Superior temporal gyrus (tissue), 1 donor: ENCODE data around the gene INHBC.
A peak's percentile ranks its signal among the peaks of the same experiment; 100 is the strongest.

Experiments used
- DNase-seq: peaks from one replicate; pipeline ENCODE4 v3.0.0-alpha.2; 2016; ENCODE audit errors: extremely low spot score

INHBC gene

DNA sequence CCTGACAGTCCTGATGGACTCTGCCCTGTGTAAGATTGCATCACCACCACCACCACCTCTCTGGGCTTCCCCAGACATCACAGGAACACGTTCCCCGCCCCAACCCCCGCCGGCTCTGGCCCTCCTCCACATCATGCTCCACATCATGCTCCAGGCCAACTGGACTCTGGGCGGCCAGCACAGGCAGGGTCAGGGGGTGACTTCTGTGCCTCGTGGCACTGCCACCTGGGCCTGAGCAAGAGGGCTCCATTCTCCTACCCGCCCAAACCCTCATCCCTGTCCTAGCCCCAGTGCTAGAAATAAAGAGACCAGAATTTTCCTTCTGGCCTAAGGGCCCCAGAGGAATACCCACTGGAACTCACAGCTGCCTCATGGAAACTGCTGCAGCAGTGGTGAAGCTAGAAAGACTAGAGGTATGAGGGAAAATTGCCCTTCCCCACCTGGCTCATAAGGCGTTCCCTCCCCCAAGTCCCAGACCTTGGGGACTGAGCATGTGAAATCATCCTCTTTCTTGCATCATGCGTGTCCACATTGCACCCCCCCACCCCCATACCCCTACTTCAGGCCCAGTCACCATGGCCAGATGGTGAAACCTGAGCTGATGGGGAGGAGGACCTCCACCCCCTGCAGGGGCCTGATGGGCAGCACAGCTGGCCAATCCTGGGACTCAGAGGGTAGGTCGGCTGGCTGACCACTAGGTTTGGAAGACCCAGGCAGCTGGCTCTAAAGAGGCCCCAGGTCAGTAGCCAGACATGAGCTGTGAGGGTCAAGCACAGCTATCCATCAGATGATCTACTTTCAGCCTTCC, 20.2 kb downstream of the INHBC start, which contains the start of gene INHBE:
Gene INHBE (plus strand): TSS at position 742 of the 808 bp plus-strand sequence. CDS start 230 bp downstream, outside the sequence.
- DNase-seq, result no peak

GRCh38 chr12:57455374-57456144, 21.0 kb downstream of the INHBC start:
- DNase-seq, result no peak

DNA sequence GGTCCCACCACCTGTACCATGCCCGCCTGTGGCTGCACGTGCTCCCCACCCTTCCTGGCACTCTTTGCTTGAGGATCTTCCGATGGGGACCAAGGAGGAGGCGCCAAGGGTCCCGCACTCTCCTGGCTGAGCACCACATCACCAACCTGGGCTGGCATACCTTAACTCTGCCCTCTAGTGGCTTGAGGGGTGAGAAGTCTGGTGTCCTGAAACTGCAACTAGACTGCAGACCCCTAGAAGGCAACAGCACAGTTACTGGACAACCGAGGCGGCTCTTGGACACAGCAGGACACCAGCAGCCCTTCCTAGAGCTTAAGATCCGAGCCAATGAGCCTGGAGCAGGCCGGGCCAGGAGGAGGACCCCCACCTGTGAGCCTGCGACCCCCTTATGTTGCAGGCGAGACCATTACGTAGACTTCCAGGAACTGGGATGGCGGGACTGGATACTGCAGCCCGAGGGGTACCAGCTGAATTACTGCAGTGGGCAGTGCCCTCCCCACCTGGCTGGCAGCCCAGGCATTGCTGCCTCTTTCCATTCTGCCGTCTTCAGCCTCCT, 21.6 kb downstream of the INHBC start:
- peak; percentile 48 for DNase-seq

- DNase-seq, result no peak
Measured at GRCh38 chr12:57456737-57457490, 22.3 kb downstream of the INHBC start.

GRCh38 chr12:57458665-57459054, 24.1 kb downstream of the INHBC start:
- DNase-seq, result no peak

- DNase-seq, result peak; percentile 97
Measured at GRCh38 chr12:57459055-57459749, 24.6 kb downstream of the INHBC start.

DNA sequence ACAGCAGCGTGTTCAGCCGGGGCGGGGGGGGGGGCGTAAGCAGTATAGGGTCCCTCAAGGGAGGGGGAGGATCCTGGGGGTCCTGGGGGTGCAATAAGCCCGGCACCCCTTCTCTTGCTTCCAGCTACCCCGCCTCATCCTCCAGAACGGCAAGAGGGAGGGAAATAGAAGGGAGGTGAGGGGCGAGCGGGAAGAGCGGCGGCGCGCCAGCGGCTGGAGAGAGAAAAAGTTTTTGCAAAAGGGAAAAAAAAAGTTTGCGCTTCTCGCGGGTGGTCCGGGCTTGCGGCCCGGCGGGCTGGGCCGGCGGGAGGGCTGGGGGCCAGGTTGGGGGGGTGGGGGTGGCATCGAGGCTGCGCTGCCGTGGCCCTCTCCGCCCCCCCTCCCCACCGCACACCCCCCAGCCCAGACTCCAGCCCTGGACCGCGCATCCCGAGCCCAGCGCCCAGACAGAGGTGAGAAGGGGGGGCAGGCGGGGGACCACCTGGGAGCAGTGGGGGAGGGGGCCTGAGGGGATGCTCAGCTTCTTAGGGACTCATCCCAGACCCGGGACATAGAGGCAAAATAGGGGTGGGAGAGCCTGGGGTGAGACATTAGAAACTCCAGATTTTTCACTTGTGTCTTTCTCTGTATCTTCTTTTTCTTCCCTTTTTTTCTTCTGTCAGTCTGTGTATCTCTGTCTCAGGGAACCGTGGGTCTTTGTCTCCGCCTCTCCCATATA, 25.3 kb downstream of the INHBC start, which contains the start of gene GLI1:
Gene GLI1 (plus strand): TSS at position 36 of the 718 bp plus-strand sequence. CDS start 3,907 bp downstream, outside the sequence.
- no peak for DNase-seq

DNA sequence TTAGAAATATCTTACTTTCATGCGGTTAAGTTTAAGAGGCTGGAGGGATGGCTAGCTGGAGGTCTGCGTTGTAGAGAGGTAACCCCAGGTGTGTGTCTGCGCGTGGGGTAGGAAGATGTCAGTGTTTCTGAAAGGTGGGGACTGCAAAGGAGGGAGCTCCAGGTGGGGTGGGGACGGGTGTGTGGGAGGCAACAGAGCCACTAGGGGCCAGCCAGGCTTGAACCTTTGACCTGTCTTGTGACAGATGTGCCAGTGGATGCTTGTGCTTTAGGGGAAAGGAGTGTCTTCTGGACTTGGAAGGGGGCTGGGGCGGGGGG, 25.8 kb downstream of the INHBC start:
- DNase-seq, result no peak

GRCh38 chr12:57460841-57461275, 26.3 kb downstream of the INHBC start:
- no peak for DNase-seq

DNA sequence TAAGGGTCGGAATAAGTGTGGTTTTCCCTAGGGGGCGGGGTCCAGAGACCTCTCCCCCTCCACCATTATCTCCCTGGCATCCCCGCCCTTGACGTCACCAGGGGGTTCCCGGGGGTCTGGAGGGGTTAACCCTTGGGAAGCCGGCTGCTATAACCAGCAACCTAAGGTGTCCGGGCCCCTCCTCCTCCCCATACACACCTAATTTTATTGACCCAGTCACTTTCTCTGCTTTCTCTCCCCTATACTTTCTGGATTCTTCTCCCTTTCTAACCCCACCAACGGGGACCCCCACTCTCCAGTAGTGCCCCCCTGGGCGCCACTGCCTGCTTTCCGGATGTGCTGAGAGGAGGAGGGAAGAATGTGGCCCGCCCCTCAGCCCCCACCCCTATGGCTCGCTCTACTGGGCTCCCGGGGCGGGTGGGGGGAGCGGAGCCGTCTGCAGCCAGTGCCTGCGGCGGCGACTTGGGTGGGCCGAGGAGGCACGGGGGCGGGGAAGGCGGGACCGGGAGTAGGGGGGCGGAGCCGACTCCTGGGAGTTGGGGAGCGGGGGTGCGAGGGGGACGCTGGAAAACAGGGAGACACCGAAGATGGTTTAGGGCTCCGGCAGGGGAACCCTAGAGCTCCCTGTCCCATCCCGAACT, 26.8 kb downstream of the INHBC start:
- DNase-seq, result no peak

- DNase-seq, result no peak
Measured at GRCh38 chr12:57461917-57462250, 27.3 kb downstream of the INHBC start.

DNA sequence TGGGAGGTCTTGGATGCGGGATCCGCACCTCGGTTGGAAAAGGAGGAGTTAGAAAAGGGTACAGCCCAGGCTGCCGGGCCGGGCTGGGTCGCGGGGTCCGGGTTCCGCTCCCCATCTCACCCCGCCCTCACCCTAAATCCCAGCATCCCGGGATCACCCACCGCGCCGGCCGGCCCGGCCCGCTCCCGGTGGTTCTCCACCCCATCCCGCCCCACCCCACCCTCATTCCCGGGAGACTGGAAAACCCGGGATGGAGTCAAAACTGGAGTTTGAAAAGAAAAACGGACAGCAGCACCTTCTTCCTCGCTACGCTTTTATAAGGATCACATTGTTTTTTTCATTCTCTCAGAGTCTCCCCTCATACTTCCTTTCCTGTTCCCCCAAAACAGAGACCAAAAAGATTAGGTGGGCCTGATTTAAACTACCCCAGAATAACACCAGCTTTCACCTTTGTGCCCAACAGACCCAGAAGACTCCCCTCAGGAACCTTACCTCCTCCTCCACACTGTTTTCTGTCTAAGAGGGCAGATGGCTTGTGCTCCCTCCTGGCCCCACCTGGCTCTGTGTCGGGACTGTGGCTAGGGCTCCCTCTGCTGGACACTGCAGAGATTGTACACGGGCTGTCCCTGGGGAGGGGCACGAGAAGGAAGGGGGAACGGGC, 27.8 kb downstream of the INHBC start:
- DNase-seq, result peak; percentile 87

DNA sequence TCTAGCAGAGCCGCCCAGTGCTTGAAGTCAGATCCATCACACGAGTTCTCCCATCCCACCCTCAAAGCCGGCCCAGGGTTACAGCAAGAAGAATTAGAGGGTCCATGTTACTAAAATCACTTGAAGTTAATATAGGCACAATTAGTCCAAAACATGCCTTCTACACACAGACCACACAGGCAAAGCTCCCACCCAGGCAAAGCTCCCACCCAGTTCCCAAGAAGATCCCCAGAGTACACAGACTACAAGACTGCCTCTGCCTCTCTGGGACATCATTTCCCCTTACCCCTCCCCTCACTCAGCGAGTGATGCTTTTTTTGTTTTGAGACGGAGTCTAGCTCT, 28.3 kb downstream of the INHBC start:
- DNase-seq, result no peak

- no peak for DNase-seq
Measured at GRCh38 chr12:57464569-57464968, 30.0 kb downstream of the INHBC start.

- no peak for DNase-seq
Measured at GRCh38 chr12:57465030-57465746, 30.6 kb downstream of the INHBC start.

DNA sequence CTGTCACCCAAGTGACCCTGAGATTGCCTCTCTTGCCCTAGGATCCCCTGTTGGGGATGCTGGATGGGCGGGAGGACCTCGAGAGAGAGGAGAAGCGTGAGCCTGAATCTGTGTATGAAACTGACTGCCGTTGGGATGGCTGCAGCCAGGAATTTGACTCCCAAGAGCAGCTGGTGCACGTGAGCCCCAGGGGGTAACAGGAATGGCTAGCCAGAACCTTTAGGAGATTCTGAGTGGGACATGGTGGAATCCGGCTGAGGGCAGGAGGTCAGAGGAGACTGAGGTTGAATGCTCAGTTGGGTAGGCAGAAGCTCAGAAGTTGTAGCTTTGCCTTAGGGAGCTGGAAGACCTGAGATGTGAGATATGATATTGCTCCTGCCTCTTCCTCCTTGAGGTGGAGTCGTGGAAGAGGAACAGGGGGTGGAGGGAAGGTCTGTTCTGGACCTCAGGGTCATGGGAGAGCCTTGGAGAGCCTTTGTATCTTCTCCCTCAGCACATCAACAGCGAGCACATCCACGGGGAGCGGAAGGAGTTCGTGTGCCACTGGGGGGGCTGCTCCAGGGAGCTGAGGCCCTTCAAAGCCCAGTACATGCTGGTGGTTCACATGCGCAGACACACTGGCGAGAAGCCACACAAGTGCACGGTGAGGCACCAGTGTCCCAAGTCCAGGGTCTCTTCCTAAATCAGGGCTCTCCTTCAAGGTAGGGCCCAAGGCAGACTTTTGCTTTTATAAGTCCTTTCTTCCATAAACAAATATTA, 31.3 kb downstream of the INHBC start:
- no peak for DNase-seq

DNA sequence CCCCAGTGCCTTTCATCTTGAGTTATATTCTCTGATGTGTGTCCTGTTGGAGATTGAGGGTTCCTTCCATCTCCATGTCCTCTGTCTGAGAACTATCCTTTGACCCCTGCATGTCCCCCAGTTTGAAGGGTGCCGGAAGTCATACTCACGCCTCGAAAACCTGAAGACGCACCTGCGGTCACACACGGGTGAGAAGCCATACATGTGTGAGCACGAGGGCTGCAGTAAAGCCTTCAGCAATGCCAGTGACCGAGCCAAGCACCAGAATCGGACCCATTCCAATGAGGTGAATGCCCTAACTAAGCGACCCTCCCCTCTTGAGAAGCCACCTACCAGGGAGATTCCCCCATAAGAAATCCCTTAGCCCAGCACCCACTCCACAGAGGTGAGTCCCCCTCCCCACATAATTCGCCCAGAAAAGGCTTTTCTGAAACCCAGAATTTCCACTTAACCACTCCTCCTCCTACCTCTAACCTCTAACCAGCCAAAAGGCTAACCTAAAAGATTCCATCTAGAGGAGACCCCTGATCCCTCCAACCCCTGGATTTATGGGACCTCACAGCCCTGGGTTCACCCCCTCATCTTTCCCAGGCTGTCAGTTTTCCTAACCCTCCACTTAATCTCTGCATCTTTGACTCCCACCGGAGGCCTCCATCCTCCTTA, 32.8 kb downstream of the INHBC start:
- no peak for DNase-seq

DNA sequence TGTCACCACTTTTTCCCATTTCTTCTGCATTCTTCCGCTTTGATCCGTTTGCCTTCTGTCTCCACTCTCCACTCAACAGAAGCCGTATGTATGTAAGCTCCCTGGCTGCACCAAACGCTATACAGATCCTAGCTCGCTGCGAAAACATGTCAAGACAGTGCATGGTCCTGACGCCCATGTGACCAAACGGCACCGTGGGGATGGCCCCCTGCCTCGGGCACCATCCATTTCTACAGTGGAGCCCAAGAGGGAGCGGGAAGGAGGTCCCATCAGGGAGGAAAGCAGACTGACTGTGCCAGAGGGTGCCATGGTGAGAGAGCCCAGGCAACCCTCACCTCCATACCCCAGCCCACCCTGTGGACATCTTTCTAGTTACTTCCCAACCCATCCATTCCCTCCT, 33.3 kb downstream of the INHBC start:
- no peak for DNase-seq
